WTC11 (cell line): ENCODE data around the gene PPP1R1A. TPM values are rescaled to one million over a fixed set of nuclear protein-coding genes. Genes with fewer than 3 reads are reported as not detected.
A peak's percentile ranks its signal among the peaks of the same experiment; 100 is the strongest.

ENCODE experiments used
- ATAC-seq: fragments of 200-7000 bp; cut with Tn5 transposase; 2 replicates; pipeline ENCODE4 v1.10.0; 2021; ENCODE audit warnings: mild to moderate bottlenecking, moderate library complexity
- CTCF ChIA-PET: fragments of 300-600 bp; sonication (Branson Sonifier 250); formaldehyde crosslinking; loops from one replicate; lab custom pipeline; 2021; ENCODE audit warnings: antibody characterized with exemption; lab: Charles Lee
- POLR2A ChIA-PET: fragments of 350-600 bp; sonication (Branson Sonifier 250); formaldehyde crosslinking; loops from one replicate; lab custom pipeline; 2021; ENCODE audit warnings: antibody characterized with exemption; lab: Charles Lee
- DNase-seq: peaks from one replicate; pipeline ENCODE4 v3.0.0; 2021; ENCODE audit warnings: low spot score
- H3K27ac Mint-ChIP-seq: 2 replicates; pipeline ENCODE4 v1.8.0; 2021; ENCODE audit warnings: mixed read lengths
- H3K27me3 Mint-ChIP-seq: 2 replicates; pipeline ENCODE4 v1.8.0; 2021; ENCODE audit warnings: low read depth, mild to moderate bottlenecking, moderate library complexity, mixed read lengths
- H3K36me3 Mint-ChIP-seq: 2 replicates; pipeline ENCODE4 v1.8.0; 2021; ENCODE audit warnings: mixed read lengths
- H3K4me1 Mint-ChIP-seq: 2 replicates; pipeline ENCODE4 v1.8.0; 2022; ENCODE audit warnings: mixed read lengths
- H3K4me3 Mint-ChIP-seq: 2 replicates; pipeline ENCODE4 v1.8.0; 2021; ENCODE audit warnings: mild to moderate bottlenecking, moderate library complexity, mixed read lengths
- H3K9me3 Mint-ChIP-seq: 2 replicates; pipeline ENCODE4 v1.8.0; 2021; ENCODE audit warnings: mixed read lengths
- CREM ChIP-seq: sonication (generic); formaldehyde crosslinking; IDR thresholded peaks from 2 replicates; pipeline ENCODE4 v1.8.1; 2022; ENCODE audit warnings: mild to moderate bottlenecking, missing genetic modification reagents, moderate library complexity
- CTCF ChIP-seq: fragments of 200-600 bp; IDR thresholded peaks from 2 replicates; pipeline ENCODE4 v1.8.0; 2022; ENCODE audit warnings: antibody characterized with exemption
- FOXP1 ChIP-seq: sonication (generic); formaldehyde crosslinking; IDR thresholded peaks from 2 replicates; pipeline ENCODE4 v1.8.0; 2022; ENCODE audit warnings: missing genetic modification reagents, mild to moderate bottlenecking, moderate library complexity, borderline replicate concordance
- GTF2I ChIP-seq: fragments of 250-450 bp; sonication (Bioruptor Pico); conservative IDR thresholded peaks from 2 replicates; pipeline ENCODE4 v1.4.0; 2021; ENCODE audit warnings: mild to moderate bottlenecking
- NR3C1 ChIP-seq: sonication (generic); formaldehyde crosslinking; conservative IDR thresholded peaks from 2 replicates; pipeline ENCODE4 v1.8.1; 2023; ENCODE audit warnings: low read depth, mild to moderate bottlenecking, missing genetic modification reagents
- OVOL2 ChIP-seq: fragments of 250-450 bp; sonication (Bioruptor Pico); IDR thresholded peaks from 2 replicates; pipeline ENCODE4 v1.9.0; 2021; ENCODE audit warnings: mild to moderate bottlenecking, borderline replicate concordance
- TEAD1 ChIP-seq: sonication (generic); formaldehyde crosslinking; IDR thresholded peaks from 2 replicates; pipeline ENCODE4 v1.8.0; 2022; ENCODE audit warnings: mild to moderate bottlenecking, missing genetic modification reagents
- ZMAT4 ChIP-seq: fragments of 250-450 bp; sonication (Bioruptor Pico); IDR thresholded peaks from 2 replicates; pipeline ENCODE4 v1.9.0; 2021; ENCODE audit warnings: mild to moderate bottlenecking
- ZNF121 ChIP-seq: sonication (generic); formaldehyde crosslinking; IDR thresholded peaks from 2 replicates; pipeline ENCODE4 v1.8.0; 2023; ENCODE audit warnings: missing genetic modification reagents
- ZNF671 ChIP-seq: fragments of 250-450 bp; sonication (Bioruptor Pico); IDR thresholded peaks from 2 replicates; pipeline ENCODE4 v1.8.0; 2021; ENCODE audit warnings: mild to moderate bottlenecking
- total RNA-seq: library from RNA; stranded (reverse); gene quantifications from 3 replicates; pipeline ENCODE4 v1.2.3, GENCODE V29; 2021
- TF ChIP-seq, protein P1 (sequence below): sonication (generic); formaldehyde crosslinking; IDR thresholded peaks from 2 replicates; pipeline ENCODE4 v1.8.0; 2022; ENCODE audit warnings: missing genetic modification reagents
- TF ChIP-seq, protein P2 (sequence below): sonication (generic); formaldehyde crosslinking; IDR thresholded peaks from 2 replicates; pipeline ENCODE4 v1.8.1; 2022; ENCODE audit warnings: low read depth, mild to moderate bottlenecking, moderate library complexity, missing genetic modification reagents, borderline replicate concordance
- TF ChIP-seq, protein P3 (sequence below): sonication (generic); formaldehyde crosslinking; IDR thresholded peaks from 2 replicates; pipeline ENCODE4 v1.8.0; 2022; ENCODE audit warnings: mild to moderate bottlenecking, missing genetic modification reagents
- TF ChIP-seq, protein P4 (sequence below): sonication (generic); formaldehyde crosslinking; conservative IDR thresholded peaks from 2 replicates; pipeline ENCODE4 v1.8.1; 2022; ENCODE audit warnings: mild to moderate bottlenecking, missing genetic modification reagents

PPP1R1A gene
- total RNA-seq, 1 experiment from 2014 or later, result 13.1 TPM

DNA sequence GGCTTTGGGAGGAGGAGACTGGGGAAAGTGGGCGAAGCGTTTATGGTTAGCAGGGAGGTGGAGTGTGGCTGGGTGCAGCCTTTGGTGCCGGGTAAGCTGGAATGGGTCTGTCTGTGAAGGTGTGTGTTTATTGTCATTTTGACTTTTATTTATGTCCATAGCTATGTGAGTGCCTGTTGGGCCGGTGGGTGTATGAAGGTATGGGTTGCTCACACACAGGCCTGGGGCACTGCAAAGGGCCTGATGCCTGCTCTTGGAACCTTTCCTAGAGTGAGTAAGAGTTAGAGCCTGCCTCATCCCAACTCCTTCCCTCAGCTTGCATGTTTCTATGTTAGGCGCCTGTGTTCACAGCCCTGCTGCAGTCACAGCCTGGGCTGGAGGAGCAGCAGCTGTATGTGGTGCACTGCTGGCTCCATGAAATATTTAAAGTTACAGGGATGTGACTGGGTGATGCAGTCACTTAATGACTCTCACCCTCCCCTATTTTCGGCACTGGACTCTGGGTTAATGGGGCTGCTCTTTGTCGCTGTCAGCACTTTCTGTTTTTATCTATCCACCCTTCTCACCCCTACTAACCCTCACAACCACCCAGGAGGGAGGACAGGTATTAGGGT lies 2.6 kb upstream of the PPP1R1A start:
- no peak for TF ChIP-seq ZNF671 (CRISPR knock-in tag)
- TF ChIP-seq, protein P1, sequence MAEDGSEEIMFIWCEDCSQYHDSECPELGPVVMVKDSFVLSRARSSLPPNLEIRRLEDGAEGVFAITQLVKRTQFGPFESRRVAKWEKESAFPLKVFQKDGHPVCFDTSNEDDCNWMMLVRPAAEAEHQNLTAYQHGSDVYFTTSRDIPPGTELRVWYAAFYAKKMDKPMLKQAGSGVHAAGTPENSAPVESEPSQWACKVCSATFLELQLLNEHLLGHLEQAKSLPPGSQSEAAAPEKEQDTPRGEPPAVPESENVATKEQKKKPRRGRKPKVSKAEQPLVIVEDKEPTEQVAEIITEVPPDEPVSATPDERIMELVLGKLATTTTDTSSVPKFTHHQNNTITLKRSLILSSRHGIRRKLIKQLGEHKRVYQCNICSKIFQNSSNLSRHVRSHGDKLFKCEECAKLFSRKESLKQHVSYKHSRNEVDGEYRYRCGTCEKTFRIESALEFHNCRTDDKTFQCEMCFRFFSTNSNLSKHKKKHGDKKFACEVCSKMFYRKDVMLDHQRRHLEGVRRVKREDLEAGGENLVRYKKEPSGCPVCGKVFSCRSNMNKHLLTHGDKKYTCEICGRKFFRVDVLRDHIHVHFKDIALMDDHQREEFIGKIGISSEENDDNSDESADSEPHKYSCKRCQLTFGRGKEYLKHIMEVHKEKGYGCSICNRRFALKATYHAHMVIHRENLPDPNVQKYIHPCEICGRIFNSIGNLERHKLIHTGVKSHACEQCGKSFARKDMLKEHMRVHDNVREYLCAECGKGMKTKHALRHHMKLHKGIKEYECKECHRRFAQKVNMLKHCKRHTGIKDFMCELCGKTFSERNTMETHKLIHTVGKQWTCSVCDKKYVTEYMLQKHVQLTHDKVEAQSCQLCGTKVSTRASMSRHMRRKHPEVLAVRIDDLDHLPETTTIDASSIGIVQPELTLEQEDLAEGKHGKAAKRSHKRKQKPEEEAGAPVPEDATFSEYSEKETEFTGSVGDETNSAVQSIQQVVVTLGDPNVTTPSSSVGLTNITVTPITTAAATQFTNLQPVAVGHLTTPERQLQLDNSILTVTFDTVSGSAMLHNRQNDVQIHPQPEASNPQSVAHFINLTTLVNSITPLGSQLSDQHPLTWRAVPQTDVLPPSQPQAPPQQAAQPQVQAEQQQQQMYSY (CRISPR knock-in tag), result 0 out of 2 replicates have a peak, but pooled peaks have one; percentile 10
- peaks cover 42% of the 10 kb centered on the region for H3K4me1 Mint-ChIP-seq
- H3K36me3 Mint-ChIP-seq, result no peaks in the 10 kb centered on the region
- H3K9me3 Mint-ChIP-seq, result no peaks in the 10 kb centered on the region
- POLR2A ChIA-PET, result no interaction called here
- CTCF ChIA-PET, result interaction anchor here (0.7 to 4.2 kb wide), 7 partner anchors 11 to 478 kb away, joined by 3 to 23 read pairs (median 4); no protein-coding TSS in a partner anchor
- H3K4me3 Mint-ChIP-seq, result no peak overlapping the region
- H3K27ac Mint-ChIP-seq, result no peak overlapping the region
- no peak for DNase-seq
- peaks cover 91% of the 10 kb centered on the region for H3K27me3 Mint-ChIP-seq
- no peak; the same call in 1 of the 2 replicates for ATAC-seq

DNA sequence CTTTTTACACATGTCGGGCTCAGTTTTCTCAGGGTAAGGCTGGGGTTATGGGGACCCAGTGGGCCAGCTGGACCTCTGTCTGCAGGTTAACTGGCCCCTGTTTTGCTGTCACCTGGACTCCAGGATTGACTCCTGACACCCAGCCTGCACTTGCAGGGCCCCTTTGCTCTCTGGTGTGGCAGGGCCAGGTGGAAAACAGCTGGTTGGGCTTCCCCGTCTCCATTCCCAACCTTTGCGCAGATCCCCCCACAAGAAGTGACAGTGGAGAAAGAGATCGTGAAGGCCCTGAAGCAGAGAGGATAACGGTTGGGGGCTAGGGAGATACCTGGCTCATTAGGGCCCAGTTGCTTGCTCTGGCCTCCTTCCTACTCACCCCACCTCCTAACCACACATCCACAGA lies 1.5 kb upstream of the PPP1R1A start:
- POLR2A ChIA-PET, result no interaction called here
- TF ChIP-seq, protein P2, sequence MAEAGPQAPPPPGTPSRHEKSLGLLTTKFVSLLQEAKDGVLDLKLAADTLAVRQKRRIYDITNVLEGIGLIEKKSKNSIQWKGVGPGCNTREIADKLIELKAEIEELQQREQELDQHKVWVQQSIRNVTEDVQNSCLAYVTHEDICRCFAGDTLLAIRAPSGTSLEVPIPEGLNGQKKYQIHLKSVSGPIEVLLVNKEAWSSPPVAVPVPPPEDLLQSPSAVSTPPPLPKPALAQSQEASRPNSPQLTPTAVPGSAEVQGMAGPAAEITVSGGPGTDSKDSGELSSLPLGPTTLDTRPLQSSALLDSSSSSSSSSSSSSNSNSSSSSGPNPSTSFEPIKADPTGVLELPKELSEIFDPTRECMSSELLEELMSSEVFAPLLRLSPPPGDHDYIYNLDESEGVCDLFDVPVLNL (CRISPR knock-in tag), result no peak
- TF ChIP-seq ZNF121 (CRISPR knock-in tag), result no peak
- TF ChIP-seq OVOL2 (CRISPR knock-in tag), result no peak
- no peak for TF ChIP-seq CTCF
- TF ChIP-seq TEAD1 (CRISPR knock-in tag), result no peak
- TF ChIP-seq, all 79 proteins: peak for 0
- peaks cover 87% of the 10 kb centered on the region for H3K27me3 Mint-ChIP-seq
- CTCF ChIA-PET, result interaction anchor here (0.7 to 4.2 kb wide), 7 partner anchors 10 to 479 kb away, joined by 3 to 23 read pairs (median 4); no protein-coding TSS in a partner anchor
- H3K4me3 Mint-ChIP-seq, result peak overlapping the region; percentile 73; the same call in 1 of the 2 replicates
- H3K36me3 Mint-ChIP-seq, result no peaks in the 10 kb centered on the region
- H3K27ac Mint-ChIP-seq, result no peak overlapping the region
- no peaks in the 10 kb centered on the region for H3K9me3 Mint-ChIP-seq
- DNase-seq, result no peak
- H3K4me1 Mint-ChIP-seq, result peaks cover 42% of the 10 kb centered on the region
- no peak for ATAC-seq

DNA sequence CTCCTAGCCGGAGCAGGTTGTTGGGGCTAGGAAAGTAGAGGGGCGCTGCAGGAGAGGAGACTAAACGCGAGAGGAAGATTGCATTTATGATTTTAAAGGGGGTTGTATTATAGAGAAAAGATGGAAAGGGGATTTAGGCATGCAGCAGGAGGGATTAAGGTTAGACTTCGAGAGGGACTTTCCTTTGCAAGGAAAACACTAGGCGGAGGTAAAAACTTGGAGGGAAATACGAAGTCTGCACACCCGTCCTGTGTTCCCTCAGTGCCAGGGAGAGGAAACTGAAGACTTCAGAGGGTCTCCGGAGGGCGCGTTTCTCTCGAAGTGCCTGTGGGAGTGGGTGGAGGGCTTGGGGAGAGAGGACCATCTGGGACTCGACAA lies 420 bp upstream of the PPP1R1A start:
- Mint-ChIP-seq H3K4me3 (peak overlapping the region; percentile 73), H3K4me1 (peaks cover 51% of the 10 kb centered on the region), H3K27ac (no peak overlapping the region), H3K27me3 (peaks cover 84% of the 10 kb centered on the region), H3K36me3 (no peaks in the 10 kb centered on the region), H3K9me3 (no peaks in the 10 kb centered on the region)
- TF ChIP-seq, protein P2 (CRISPR knock-in tag), result no peak
- peak; percentile 84 for TF ChIP-seq GTF2I (CRISPR knock-in tag)
- DNase-seq, result no peak
- POLR2A ChIA-PET, result interaction anchor here (0.6 kb wide), 1 partner anchor 9 kb away, joined by 3 read pairs; no protein-coding TSS in a partner anchor
- ATAC-seq, result no peak
- CTCF ChIA-PET, result interaction anchor here (0.5 to 3.1 kb wide), 7 partner anchors 8 to 113 kb away, joined by 3 to 26 read pairs (median 5); no protein-coding TSS in a partner anchor

DNA sequence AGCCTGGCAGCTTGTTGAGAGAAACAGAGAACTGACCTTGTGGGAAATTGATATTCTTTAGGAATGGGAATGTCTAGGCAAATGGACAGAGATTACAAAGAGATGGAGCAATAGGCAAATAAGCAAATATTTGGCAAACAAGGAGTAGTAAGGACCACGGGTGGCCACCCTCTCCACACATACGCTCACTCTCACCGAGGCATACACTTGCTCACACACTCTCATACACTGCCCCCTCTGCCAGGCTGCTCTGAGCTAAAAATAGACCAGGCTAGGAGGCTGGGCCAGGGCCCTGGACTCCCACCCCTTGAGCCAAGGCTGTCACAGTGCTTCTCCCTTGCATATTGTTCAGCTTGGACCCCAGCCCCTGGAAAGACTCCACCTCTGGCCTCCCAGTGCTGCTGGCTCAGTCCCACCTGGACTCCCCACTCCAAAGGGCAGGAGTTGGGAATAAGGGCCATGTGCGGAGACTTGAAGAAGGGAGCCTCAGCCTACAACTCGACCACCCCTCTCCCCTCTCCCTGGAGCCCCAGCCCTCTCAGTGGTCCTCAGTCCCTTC lies 1.1 kb downstream of the PPP1R1A start:
- no peaks in the 10 kb centered on the region for H3K9me3 Mint-ChIP-seq
- peaks cover 69% of the 10 kb centered on the region for H3K27me3 Mint-ChIP-seq
- H3K36me3 Mint-ChIP-seq, result no peaks in the 10 kb centered on the region
- TF ChIP-seq CREM (CRISPR knock-in tag) (no peak), NR3C1 (no peak), FOXP1 (CRISPR knock-in tag) (no peak), GTF2I (CRISPR knock-in tag) (no peak), ZMAT4 (CRISPR knock-in tag) (no peak)
- TF ChIP-seq, protein P3, sequence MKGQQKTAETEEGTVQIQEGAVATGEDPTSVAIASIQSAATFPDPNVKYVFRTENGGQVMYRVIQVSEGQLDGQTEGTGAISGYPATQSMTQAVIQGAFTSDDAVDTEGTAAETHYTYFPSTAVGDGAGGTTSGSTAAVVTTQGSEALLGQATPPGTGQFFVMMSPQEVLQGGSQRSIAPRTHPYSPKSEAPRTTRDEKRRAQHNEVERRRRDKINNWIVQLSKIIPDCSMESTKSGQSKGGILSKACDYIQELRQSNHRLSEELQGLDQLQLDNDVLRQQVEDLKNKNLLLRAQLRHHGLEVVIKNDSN, result no peak
- TF ChIP-seq, protein P4, sequence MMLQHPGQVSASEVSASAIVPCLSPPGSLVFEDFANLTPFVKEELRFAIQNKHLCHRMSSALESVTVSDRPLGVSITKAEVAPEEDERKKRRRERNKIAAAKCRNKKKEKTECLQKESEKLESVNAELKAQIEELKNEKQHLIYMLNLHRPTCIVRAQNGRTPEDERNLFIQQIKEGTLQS (CRISPR knock-in tag), result no peak

More for the DNA sequence above, 1.1 kb downstream of the PPP1R1A start:
- Mint-ChIP-seq H3K4me1 (peaks cover 63% of the 10 kb centered on the region), H3K4me3 (peak overlapping the region; percentile 71), H3K27ac (no peak overlapping the region)
- DNase-seq (no peak), ATAC-seq (peak; percentile 23)
- ChIA-PET POLR2A (no interaction called here), CTCF (interaction anchor here (1.0 to 3.1 kb wide), 9 partner anchors 8 to 188 kb away, joined by 3 to 26 read pairs (median 4); no protein-coding TSS in a partner anchor)
